ENCODE data around the gene FAM222A. TPM values are rescaled to one million over a fixed set of nuclear protein-coding genes. Genes with fewer than 3 reads are reported as not detected.

Gene FAM222A
- total and polyA plus RNA-seq, 2 of the 8 experiments (the other 6 are each of a cell fraction or from before 2014, with no cell fraction given) = 0.94 to 1.1 TPM

GRCh38 chr12:109702111-109702841 is 11.3 kb upstream of the FAM222A start (continued):
- TF ChIP-seq TAF7 (optimal IDR thresholded peaks at IDR 0.05; ENCODE audit: borderline replicate concordance, low read depth, low read length) = no peak
- TF ChIP-seq RNF2 (IDR thresholded peaks at IDR 0.05; ENCODE audit: borderline replicate concordance, low read depth, low read length, missing control alignments, poor library complexity, severe bottlenecking) = no peak
- no peak for TF ChIP-seq GTF2F1 (IDR thresholded peaks at IDR 0.05; ENCODE audit: borderline replicate concordance, low read depth, low read length)
- TF ChIP-seq KDM4A (IDR thresholded peaks at IDR 0.05; ENCODE audit: low read depth, low read length, severe bottlenecking) = no peak
- TF ChIP-seq RAD21 (IDR thresholded peaks at IDR 0.05 in 1 of 2, conservative IDR thresholded peaks at IDR 0.05 in 1 of 2; ENCODE audit: low read depth in 2 of 2, low read length in 2 of 2) = no peak
- no peak for TF ChIP-seq TCF12 (IDR thresholded peaks at IDR 0.05; ENCODE audit: low read depth, low read length)
